NCI-H1105 (cell line): ENCODE measurements around the gene CROCC2.

Experiments used
- DNase-seq: peaks from one replicate; lab custom pipeline; 2025; lab: John Stamatoyannopoulos, UW

The CROCC2 gene

DNA sequence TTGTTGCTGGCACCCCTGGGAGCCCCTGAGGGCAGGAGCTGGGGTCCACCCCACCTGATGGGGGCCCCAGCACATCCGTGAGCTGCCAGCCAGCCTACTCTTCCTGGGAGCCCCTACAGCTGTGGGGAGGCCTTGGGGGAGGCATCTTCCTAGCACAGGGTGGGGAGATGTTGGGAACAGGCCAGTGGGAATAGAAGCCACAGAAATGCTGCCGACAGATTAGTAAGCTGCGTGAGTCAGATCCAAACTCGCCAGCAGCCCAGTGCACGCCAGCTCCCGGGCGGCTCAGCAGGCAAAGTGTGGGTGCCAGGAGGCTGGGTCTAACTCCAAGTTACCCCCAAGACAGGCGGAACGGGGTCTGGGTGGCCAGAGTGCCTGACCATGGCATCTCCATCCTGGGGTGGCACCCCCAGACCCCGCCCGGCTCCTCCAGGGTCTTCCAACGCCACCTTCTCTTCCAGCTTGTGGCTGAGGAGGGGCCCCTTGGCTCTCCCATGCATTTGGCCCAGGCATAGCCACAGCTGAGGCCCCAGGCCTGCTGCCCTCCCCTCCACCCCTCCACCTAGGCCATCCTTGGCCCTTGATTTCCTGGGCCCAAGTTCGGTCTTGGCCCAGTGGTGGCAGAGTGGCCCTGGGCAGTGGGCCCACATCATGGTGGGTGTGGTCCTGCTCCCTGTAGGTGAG, 15.3 kb downstream of the CROCC2 start:
- no peak for DNase-seq

DNA sequence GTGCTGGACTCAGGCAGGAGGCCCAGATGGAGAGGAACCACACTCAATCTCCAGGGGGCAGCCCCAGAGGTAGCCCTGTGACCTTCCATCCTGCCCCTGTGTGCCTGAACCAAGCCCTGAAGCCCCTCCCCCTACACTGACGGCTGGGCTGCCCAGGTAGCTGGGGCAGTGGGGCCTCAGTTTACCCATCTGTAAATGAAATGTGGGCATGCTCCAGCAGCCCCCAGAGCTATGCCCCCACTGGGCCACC, 15.8 kb downstream of the CROCC2 start:
- DNase-seq = no peak

DNA sequence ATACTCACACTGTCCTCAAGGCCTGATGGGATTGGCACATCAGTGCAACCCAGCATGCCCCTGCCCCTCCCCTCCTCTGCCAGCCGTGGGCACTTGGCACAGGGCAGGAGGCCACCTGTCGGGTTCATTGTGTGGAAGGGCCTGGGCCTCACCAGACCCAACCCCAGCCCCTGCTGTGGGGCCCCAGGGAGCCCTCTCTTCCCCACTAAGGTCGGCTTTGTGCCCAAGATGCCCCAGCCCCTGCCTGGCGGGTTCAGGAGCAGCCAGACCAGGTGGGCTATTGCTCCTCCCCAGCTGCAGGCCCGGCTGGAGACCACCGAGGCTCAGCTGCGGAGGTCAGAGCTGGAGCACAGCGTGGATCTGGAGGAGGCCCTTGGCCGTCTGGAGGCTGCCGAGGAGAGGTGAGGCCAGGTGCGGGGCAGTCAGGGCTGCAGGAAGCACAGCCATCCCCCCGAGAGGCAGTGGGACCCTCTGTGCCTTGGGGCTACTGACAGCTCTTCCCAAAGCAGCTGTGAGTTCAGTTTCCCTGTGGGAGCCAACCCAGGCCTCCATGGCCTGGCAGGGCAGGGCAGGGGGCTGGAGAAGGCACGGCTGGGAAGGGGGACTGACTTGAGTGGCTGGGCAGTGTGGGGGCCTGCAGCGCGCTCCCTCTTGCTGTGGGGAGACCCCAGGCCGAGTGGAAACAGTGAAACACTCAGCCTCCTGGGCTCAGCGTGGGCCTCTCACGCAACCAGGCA, 16.3 kb downstream of the CROCC2 start:
- no peak for DNase-seq

DNA sequence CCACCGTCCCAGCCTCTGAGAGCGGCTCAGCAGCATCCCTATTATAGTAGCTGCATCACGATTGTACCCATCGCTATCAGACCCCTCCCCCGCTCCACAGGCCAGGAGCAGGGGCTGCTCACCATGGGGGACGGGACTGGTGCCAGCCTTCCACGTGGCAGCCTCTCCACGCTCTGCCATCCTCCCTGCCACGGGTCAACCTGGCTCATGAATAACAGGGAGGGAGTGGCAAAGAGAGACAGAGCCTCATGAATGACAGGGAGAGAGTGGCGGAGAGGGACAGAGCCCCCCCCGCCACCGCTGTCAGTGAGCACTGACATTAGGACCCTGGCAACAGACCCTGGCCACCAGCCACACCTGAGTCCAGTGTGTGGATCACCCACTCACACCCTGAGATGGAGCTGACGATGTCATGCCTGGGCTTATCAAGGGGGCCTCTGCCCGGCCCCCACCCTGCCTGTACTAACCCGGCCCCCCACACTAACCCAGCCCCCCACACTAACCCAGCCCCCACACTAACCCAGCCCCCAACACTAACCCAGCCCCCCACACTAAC, 16.9 kb downstream of the CROCC2 start:
- DNase-seq = no peak

DNA sequence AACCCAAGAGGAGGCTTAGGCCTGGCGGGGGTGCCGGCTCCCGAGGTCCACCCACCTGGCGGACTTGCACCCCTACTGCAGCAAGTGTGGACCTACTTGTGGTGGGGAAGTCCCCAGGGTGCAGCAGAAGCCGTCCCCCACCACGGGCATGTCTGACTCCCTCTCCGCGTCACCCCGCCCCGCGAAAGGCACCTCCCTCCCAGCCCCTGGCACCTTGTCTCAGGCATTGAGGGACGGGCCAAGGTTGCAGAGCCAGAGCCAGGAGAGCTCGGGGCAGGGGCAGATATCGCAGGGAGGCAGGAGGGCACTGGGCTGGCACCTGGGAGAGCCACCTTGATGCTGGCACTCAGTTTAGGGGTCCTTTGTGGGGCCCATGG, 19.0 kb downstream of the CROCC2 start:
- no peak for DNase-seq

DNA sequence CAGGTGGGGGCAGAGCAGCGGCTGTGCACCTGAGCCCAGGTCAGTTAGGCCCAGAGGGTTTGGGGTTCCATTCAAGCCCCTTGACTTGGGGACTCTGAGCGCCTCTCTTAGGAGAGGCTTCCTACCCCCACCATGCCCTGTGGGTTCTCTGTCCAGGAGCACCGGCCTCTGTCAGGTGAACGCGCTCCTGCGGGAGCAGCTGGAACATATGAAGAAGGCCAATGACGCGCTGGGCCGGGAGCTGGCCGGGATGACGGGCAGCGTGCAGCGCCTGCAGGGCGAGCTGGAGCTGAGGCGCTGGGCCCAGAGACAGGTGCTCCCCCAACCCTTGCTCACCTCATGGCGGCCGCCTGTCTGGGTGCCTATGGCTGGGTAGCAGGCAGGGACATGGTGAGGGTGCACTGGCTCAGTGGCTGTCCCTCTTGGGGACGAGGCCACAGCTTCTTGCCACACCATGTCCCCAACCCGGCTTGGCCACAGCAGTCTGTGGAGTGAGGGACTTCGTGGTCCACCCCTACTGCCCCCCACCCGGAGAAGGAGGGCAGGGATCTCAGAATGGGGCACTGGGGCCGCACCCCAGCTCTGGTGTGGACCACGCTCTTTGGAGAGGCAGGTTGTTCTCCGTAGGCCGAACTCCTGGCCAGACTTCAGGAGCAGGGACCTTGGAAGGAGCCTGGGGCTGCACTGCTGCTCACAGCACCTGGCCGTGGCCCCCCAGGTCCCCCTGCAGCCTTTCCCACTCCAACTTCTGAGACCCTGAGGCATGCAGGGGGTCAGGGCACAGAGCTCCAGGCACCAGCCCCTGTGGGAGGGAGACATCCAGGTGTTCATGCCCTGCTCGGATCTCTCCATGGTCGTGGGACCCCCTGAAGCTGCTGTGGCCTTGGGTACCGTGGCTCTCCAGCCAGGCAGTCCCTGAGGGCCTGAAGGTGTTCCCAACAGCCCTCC, 19.7 kb downstream of the CROCC2 start:
- no peak for DNase-seq

DNA sequence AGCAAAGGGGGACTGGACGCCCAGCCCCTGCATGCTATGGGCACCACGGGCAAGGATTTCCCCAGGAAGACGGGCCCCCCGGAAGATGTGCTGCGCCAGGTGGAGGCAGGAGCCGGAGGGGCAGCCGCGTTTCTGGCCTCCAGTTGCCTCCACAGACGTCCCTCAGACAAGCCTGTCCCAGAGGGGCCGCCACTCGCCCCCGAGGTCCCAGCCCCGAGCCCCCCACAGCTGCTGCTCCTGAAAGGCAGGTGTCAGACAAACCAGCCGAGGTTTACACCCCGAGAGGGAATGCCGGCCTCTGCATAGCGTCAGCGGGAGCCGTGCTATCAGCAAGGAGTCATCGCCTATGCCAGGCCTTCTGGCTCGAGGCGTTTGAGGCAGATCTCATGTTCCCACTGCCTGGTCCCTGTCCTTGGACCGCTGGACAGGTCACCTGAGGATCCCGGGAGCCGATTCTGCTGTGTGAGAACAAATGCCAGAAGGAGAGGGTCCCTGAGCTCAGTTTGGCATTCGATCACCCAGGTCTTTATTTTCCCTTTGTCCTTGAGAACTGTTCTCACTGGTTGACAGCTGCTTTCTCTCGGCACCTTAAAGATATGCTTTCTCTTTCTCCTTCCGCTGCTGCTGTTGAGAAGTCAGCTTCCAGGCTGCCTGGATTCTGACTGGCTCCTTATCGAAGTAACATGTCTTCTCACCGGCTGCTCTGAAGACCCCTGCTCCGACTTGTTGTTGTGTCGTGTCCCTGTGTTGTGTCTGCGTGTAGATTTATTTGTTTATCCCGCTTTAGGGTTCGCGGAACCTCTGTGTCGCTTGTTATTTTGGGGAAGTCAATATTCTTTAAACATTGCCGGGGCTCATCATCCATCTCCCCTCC, 20.6 kb downstream of the CROCC2 start:
- DNase-seq = no peak

DNA sequence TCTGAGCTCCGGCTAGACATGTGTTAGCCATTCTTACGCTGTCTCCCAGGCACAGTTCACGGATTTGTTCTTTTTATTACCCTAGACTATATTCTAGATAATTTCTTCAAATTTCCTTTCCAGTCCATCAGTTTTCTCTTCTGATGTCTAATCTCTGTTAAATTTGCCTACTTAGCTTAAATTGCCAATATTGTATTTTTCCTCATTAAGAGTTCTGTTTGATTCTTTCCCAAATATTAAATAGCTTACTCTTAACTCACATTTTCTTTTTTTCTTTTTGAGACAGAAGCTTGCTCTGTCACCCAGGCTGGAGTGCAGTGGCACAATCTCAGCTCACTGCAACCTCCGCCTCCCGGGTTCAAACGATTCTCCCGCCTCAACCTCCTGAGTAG, 21.2 kb downstream of the CROCC2 start:
- no peak for DNase-seq

DNA sequence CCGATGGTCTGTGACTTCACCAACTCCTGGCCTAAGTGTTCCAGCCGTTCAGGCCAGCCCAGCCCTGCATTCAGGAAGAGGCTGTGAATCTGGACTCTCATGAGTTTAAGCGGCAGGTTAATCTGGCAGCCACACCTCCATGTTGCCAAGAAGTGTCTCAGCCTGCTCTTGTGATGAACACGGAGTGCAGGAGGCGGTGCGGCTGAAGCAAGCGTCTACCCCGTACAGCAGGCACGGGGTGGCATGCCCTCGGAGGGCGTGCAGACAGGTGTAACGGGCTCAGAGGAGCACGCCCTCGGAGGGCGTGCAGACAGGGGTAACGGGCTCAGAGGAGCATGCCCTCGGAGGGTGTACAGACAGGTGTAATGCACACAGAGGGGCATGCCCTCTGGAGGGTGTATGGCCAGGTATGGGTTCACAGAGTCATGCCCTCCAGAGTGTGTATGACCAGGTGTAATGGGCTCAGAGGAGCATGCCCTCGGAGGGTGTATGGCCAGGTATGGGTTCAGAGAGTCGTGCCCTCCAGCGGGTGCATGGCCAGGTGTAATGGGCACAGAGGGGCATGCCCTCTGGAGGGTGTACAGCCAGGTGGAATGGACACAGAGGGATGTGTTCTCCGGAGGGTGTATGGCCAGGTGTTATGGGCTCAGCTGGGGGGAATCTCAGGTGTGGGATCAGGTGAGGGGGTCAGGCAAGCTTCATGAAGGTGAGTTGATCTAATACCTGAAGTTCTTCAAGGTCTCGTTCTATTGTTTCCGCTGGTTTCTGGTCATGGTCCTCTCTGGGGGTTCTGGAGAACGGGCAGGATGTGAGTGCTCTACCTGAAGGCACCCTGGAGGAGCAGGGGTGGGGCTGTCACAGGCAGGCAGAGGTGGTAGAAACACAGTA, 22.6 kb downstream of the CROCC2 start:
- DNase-seq = no peak

DNA sequence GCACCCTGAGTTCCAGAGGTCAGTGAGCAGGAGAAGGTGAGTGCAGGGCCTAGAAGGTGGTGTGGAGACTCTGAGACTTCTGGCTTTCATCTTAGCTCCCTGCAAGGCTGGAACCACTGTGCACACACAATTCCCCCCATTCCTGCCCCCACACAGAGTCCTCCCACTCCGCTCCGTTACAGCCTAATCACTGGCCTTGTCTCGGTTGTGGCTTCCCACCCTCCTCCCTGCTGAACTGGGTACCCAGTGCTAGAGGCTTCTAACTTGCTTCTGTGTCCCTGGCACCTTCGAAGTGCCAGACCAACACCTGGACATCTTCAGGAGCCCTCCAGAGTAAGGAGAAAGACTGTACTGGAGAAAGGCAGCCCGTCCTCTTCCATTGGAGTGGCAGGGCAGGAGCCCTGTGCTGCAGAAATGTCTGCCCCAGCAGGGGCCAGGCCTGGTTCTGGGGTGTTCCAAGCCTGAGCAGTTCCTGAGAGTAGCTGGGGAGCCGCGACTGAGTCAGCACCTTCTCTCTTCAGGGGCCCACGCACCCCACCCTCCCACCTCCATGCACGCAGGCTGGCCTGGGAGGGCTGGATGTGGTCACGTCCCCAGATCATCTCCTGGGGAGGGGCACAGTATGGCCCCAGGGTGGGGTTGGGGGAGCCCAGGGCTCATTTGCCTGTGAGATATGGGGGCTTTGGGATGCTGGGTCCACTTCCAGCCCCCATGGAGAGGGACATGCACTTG, 23.4 kb downstream of the CROCC2 start:
- DNase-seq = no peak

DNA sequence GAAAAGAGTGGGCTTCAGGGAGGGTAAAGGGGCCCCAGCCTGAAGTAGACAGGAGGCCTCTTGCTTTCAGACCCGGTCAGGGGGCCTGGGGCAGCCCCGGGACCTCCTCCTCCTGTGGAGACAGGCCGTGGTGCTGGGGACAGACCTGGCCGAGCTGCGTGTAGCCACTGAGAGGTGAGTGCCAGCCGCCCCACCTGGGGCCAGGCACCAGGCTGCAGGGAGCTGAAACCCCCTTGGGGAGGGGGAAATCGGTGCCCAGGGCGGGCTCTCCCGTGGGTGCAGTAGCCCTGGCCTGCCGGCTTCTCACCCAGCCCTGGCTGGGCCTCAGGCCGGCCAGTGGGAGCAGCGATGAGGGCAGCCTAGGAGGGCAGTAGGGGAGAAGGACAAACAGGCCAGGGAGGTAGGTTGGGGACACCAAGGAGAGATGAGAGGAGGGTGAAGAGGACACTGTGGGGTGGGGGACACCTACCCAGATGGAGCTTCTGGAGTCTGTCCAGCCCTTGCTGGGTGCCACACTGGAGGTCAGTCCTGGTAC, 24.0 kb downstream of the CROCC2 start:
- no peak for DNase-seq

DNA sequence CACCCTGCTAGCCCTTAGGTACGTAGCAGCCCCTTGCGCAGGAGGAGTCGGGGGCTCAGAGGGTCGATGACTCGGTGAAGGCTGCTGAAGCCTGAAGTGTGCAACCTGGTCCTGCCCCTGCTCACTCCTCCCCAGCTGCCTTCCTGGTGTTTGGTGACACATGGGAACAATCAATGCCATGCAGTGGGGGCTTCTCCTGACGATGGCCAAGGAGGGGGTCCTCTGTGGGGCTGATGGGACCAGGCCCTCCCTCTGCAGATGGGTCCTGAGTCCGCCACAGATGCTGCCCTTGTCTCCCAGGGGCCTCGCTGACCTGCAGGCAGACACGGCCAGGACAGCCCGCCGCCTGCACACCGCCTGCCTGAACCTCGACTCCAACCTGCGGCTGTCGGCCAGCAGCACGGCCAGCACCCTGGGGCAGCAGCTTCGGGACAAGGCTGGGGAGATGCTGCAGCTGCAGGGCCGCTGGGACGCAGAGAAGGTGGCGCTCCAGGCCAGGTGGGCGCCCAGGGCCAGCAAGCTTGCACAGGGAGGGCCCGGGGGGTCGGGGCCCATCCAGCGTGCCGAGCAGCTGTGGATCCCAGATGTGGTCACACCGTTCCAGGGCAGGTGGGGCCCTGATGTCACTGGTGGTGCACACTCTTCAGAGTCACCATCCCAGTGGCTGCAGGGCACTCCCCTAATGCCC, 24.6 kb downstream of the CROCC2 start:
- DNase-seq = no peak

DNA sequence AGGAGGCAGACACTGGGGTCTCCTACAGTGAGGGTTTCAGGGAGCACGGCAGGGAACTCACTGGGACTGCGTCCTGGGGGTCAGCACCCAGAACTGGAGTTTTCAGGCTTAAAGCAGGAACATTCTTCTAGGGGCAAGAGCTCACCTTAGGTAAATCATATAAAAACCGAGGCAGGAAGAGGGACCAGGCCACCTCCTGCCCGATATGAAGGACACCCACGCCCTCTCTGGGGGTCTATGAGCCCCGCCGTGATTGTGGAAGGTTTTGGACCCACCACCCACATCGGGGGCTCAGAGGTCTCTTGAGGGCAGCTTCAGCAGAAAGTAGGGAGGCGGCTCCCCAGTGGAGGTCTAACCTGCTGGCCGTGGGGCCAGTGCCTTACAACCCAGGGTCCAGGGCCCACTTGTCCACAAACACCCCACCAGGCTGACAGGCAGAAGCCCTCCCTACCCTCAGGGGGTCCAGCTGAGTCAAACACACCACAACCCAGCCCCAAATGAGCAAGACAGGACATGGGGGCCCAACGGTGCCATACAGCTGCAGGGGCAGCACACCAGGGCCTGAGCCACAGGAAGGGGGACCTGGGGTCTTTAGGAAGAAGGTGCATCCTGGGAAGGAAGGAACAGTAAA, 25.3 kb downstream of the CROCC2 start:
- DNase-seq = no peak

DNA sequence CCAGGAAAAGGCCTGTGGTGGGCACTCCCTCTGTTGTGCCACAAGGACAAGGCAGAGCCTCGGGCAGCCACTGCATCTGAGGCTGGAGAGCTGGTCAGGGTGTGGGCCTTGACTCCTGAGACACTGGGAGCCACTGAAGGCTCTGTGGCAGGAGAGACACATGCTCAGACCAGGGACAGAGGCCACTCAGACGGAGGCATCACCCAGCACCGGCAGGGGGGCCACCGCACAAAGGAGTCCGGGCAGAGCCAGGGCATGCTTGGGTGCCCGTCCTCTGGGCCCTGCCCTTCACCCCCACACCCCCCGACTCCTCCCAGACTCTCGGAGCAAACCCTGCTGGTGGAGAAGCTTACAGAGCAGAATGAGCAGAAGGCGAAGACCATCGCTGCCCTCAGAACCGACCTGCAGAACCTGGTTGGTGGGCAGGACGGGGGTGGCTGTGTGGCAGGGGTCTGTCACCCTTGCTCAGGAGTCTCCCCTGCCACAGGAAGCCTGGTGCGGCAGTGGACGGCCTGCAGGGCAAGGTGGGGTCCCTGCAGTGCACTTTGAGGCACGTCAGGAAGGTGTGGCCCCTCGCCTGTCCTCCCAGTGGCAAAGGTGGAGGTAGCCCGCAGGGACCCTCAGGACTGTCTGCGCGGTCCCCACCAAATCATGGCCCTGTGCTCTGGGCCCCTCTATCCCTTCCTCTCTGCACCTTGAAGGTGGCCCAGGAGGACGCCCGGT, 26.0 kb downstream of the CROCC2 start:
- DNase-seq = no peak

DNA sequence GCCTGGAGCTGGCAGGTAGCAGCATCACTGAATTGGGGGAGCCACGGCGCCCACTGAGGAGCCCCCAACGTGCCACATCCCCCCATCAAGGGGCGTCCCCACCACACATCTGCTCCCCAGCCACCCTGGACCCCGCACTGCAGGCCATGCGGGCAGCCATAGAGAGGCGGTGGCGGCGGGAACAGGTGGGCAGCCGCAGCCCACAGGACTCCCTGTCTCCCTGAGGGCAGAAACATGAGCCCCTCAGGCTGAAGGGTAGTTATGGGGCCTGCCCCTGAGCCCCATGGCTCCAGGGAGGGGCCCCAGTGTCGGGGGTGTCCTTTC, 26.6 kb downstream of the CROCC2 start:
- no peak for DNase-seq

DNA sequence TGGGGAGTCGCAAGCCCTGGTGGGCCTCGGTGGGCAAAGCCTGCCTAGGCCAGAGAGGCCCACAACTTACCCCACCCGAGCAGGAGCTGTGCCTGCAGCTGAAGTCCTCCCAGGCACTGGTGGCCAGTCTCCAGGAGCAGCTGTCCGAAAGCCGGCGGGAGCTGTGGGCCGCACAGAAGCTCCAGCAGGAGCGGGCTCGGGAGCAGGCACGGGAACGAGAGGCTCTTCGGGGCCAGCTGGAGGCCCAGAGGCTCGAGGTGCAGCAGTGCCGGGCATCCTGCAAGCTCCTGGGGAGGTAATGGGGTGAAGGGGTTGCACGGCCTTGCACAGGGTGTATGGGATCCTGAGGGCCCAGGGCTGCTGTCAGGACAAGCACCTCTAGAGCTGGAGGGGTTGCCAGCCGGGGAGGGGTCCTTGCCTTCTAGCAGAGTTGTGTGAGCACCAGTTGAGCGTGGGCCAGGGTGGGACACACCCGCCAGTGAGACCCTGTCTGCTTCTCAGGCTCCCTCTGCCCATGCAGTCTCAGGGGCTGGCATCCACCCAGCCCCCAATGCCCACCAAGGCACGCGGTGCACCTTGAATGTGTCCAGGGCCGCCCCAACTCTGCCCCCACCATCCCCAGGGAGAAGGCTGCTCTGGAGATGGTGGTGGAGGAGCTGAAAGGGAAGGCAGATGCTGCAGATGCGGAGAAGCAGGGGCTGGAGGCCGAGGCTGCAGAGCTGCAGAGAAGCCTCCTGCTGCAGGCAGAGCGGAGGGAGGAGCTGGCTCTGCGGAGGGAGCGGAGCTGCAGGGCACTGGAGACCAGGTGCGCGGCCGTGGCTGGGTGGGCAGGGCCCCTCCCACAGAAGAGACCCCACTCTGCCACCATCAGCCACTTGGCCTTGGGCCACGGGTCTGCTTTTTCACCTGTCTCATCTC, 27.2 kb downstream of the CROCC2 start:
- DNase-seq = no peak
